HL-60 (cell line): ENCODE measurements around the gene WDHD1.

ENCODE experiments used
- DNase-seq, 2 experiments: peaks; one replicate each; pipeline ENCODE4 v3.0.0-alpha.2; 2010 to 2020; ENCODE audit warnings: low read depth in 1 of 2, low spot score in 1 of 2
- H3K27ac ChIP-seq: fragments of 250-450 bp; sonication (Bioruptor Pico); replicated peaks from 2 replicates; pipeline ENCODE4 v1.5.1; 2020; ENCODE audit warnings: mild to moderate bottlenecking, moderate library complexity
- H3K27me3 ChIP-seq: fragments of 250-450 bp; sonication (Bioruptor Pico); 2 replicates; pipeline ENCODE4 v1.5.1; 2021; ENCODE audit warnings: mild to moderate bottlenecking, moderate library complexity; ENCODE audit not compliant: insufficient read depth, poor library complexity, severe bottlenecking
- H3K4me3 ChIP-seq: replicated peaks from 2 replicates; pipeline ENCODE4 v1.5.1; 2011; ENCODE audit warnings: mild to moderate bottlenecking, control low read depth, low read length; ENCODE audit not compliant: insufficient read depth
- GABPA ChIP-seq: IDR thresholded peaks from 2 replicates; pipeline ENCODE4 v1.6.1; 2012; ENCODE audit warnings: low read depth
- POLR2AphosphoS5 ChIP-seq: IDR thresholded peaks from 2 replicates; pipeline ENCODE4 v1.6.1; 2012; ENCODE audit warnings: low read depth
- SPI1 ChIP-seq: IDR thresholded peaks from 2 replicates; pipeline ENCODE4 v1.6.1; 2012; ENCODE audit warnings: low read depth, mild to moderate bottlenecking, borderline replicate concordance
- TF ChIP-seq, protein P1 (sequence below): IDR thresholded peaks from 2 replicates; pipeline ENCODE4 v1.6.1; 2012; ENCODE audit warnings: low read depth; ENCODE audit not compliant: insufficient replicate concordance
- TF ChIP-seq, protein P2 (sequence below): IDR thresholded peaks from one replicate; pipeline ENCODE4 v1.5.1; 2011; ENCODE audit warnings: low read length, control low read depth, inconsistent platforms; ENCODE audit not compliant: insufficient read depth

The WDHD1 gene

DNA sequence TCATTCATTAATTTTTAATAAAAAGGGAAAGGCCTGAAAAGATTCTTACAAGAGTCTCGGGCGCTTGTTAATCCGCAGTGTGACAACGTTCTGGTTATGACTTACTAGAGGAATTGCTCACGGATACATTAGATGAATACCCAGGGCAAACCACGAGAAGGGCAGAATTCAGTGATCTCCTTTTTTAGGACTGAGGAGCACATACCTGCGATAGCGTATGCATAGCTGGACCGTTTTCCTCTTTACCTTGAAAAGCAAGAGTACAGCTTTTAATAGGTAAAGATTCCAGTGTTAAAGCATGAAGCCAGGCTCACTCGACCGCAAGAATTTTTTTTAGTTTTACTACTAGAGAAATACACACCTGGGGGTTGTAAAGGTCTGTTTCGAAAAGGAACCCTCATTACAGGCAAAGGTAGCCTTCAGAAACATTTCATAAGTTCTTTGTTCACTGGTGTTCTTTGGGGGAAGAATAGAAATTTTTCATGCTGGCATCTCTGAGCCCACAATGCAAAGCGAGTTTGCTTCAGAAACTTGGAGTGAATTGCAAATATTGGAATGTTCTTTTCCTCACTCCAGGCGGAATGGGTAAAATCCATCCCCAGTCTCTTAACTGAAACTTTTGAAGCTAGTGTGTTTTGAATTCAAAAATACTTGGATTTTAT lies 25.5 kb upstream of the WDHD1 start:
- H3K27ac ChIP-seq, result peak overlapping the region; percentile 100
- H3K4me3 ChIP-seq, result peak overlapping the region; percentile 83
- TF ChIP-seq POLR2AphosphoS5, result no peak
- TF ChIP-seq, protein P1, sequence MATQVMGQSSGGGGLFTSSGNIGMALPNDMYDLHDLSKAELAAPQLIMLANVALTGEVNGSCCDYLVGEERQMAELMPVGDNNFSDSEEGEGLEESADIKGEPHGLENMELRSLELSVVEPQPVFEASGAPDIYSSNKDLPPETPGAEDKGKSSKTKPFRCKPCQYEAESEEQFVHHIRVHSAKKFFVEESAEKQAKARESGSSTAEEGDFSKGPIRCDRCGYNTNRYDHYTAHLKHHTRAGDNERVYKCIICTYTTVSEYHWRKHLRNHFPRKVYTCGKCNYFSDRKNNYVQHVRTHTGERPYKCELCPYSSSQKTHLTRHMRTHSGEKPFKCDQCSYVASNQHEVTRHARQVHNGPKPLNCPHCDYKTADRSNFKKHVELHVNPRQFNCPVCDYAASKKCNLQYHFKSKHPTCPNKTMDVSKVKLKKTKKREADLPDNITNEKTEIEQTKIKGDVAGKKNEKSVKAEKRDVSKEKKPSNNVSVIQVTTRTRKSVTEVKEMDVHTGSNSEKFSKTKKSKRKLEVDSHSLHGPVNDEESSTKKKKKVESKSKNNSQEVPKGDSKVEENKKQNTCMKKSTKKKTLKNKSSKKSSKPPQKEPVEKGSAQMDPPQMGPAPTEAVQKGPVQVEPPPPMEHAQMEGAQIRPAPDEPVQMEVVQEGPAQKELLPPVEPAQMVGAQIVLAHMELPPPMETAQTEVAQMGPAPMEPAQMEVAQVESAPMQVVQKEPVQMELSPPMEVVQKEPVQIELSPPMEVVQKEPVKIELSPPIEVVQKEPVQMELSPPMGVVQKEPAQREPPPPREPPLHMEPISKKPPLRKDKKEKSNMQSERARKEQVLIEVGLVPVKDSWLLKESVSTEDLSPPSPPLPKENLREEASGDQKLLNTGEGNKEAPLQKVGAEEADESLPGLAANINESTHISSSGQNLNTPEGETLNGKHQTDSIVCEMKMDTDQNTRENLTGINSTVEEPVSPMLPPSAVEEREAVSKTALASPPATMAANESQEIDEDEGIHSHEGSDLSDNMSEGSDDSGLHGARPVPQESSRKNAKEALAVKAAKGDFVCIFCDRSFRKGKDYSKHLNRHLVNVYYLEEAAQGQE, result no peak
- TF ChIP-seq SPI1, result no peak
- TF ChIP-seq, protein P2, sequence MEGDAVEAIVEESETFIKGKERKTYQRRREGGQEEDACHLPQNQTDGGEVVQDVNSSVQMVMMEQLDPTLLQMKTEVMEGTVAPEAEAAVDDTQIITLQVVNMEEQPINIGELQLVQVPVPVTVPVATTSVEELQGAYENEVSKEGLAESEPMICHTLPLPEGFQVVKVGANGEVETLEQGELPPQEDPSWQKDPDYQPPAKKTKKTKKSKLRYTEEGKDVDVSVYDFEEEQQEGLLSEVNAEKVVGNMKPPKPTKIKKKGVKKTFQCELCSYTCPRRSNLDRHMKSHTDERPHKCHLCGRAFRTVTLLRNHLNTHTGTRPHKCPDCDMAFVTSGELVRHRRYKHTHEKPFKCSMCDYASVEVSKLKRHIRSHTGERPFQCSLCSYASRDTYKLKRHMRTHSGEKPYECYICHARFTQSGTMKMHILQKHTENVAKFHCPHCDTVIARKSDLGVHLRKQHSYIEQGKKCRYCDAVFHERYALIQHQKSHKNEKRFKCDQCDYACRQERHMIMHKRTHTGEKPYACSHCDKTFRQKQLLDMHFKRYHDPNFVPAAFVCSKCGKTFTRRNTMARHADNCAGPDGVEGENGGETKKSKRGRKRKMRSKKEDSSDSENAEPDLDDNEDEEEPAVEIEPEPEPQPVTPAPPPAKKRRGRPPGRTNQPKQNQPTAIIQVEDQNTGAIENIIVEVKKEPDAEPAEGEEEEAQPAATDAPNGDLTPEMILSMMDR, result no peak
- no peak for TF ChIP-seq GABPA
- no peak for DNase-seq
- H3K27me3 ChIP-seq, result no peaks in the 10 kb centered on the region

DNA sequence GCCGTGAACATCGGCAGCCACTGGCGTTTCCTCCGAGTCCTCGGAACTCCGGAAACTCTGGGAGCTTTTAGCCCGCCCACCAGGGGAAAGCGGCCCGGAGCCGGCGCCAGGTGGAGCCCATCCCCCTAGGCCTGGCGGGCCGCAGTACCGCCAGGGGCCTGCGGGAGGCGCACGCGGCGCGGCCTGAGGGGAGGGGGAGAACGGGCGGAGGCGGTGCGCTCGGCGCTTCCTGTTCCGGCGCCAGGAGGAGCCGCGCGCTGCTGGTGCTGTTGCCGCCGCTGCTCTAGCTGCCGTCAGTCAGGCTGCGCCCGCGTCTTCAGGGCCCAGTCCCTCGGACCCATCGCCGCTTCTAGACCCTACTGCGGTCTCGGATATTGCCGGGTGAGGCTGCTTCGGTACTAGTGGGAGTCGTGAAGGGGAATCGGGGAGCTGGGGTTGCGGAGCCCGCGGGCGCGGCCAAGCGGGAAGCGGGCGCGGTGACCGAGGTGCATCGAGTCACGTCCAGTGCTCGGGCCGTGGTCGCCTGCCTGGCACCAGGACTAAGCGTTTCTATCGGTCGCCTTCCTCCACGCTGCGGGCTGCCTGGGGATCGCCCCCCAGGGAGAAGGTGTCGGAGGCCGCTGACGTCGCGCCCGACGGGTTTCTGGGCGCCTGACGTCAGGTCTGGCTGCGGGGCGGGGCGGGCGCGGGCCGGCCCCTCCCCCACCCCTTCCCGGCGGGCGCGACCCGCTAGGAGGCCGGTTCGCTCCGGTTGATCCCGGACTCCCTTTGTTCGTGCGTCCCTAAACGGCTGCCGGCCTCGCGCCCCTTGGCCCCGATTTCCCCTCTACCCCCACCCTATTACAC lies 24.7 kb upstream of the WDHD1 start, which contains the start of gene MAPK1IP1L:
MAPK1IP1L (plus strand) TSS at position 225 of the 846 bp plus-strand sequence. CDS start 10,037 bp downstream, outside the sequence.
- DNase-seq, result peak; percentile 82 to 84
- H3K27ac ChIP-seq, result peak within 1 kb of the TSS; percentile 100
- TF ChIP-seq POLR2AphosphoS5 (peak; percentile 98), SPI1 (no peak), GABPA (peak; percentile 76)
- TF ChIP-seq, protein P1, result peak; percentile 52
- TF ChIP-seq, protein P2, result peak; percentile 89
- no peaks in the 10 kb centered on the region for H3K27me3 ChIP-seq
- peak within 1 kb of the TSS; percentile 83 for H3K4me3 ChIP-seq

DNA sequence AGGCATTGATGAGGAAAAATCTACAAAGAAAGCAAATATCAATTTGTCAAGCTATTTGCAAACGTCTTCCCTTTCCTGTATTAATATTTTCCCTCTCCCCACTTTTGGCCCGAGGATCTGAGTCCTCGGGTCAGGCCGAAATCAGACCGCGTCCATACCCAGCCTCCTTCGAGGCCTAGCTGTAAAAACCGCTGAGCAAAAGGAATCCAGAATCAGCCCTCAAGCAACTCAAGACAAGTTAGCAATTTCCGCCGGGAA lies 24.2 kb upstream of the WDHD1 start:
- peak overlapping the region; percentile 100 for H3K27ac ChIP-seq

More for the DNA sequence above, 24.2 kb upstream of the WDHD1 start:
- H3K27me3 ChIP-seq, result no peaks in the 10 kb centered on the region
- DNase-seq, result no peak
- TF ChIP-seq, protein P2, result no peak
- TF ChIP-seq SPI1 (no peak), GABPA (no peak)
- peak overlapping the region; percentile 83 for H3K4me3 ChIP-seq
